Omental fat pad (tissue), 4 donors: ENCODE results near the gene SLC4A5. TPM values are rescaled to one million over a fixed set of nuclear protein-coding genes. Genes with fewer than 3 reads are reported as not detected.
"Not testable (repeated sequence)": the region's sequence is repeated elsewhere in the genome, so short reads cannot be mapped to it uniquely, and the experiment has no call there.

Experiments used
- ATAC-seq: fragments of 150-250 bp; one replicate; pipeline ENCODE4 v1.9.1; 2016; ENCODE audit warnings: mild to moderate bottlenecking, moderate library complexity; ENCODE audit not compliant: low FRiP score
- DNase-seq: peaks from one replicate; pipeline ENCODE4 v3.0.0-alpha.2; 2019; ENCODE audit warnings: low spot score
- total RNA-seq, 4 donors: library from RNA; depleted of rRNA; stranded (reverse); fragments of >200 nt; gene quantifications; one replicate each; pipeline ENCODE4 v1.1.0, GENCODE V29; 2016
- TF ChIP-seq, protein P1 (sequence below), 3 donors: fragments of 450-650 bp; IDR thresholded peaks; one replicate each; pipeline ENCODE4 v1.5.1; 2016 to 2017; ENCODE audit warnings: antibody characterized with exemption in 3 of 3, mild to moderate bottlenecking in 3 of 3, moderate library complexity in 2 of 3

SLC4A5 gene
- total RNA-seq, 4 donors from 2014 or later: 1.2 to 3.0 (median 1.6) TPM

GRCh38 chr2:74347742-74348141, 4.5 kb upstream of the SLC4A5 start:
- ATAC-seq (no peak), DNase-seq (no peak)
- TF ChIP-seq, protein P1, sequence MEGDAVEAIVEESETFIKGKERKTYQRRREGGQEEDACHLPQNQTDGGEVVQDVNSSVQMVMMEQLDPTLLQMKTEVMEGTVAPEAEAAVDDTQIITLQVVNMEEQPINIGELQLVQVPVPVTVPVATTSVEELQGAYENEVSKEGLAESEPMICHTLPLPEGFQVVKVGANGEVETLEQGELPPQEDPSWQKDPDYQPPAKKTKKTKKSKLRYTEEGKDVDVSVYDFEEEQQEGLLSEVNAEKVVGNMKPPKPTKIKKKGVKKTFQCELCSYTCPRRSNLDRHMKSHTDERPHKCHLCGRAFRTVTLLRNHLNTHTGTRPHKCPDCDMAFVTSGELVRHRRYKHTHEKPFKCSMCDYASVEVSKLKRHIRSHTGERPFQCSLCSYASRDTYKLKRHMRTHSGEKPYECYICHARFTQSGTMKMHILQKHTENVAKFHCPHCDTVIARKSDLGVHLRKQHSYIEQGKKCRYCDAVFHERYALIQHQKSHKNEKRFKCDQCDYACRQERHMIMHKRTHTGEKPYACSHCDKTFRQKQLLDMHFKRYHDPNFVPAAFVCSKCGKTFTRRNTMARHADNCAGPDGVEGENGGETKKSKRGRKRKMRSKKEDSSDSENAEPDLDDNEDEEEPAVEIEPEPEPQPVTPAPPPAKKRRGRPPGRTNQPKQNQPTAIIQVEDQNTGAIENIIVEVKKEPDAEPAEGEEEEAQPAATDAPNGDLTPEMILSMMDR (IDR thresholded peaks at IDR 0.05): no peak

DNA sequence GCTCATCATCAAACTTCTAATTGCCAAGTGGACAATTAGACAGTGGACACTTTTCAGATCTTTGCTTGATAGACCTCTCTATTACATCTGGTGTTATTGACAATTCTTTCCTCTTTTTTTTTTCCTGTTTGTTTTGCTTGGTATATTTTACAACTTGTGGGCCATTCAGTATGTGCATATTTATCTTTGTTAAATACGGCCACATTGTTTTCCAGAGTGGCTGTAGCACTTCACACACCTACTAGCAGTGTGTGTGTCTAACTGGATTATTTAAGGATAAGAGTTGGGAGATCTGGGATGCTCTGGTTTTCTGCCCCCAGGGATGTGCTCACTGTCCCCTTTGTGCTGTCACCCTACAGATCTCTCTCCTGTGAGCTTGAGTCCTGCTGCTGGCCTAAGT, 4.1 kb upstream of the SLC4A5 start:
- DNase-seq: no peak
- no peak for ATAC-seq
- TF ChIP-seq, protein P1 (IDR thresholded peaks at IDR 0.05): no peak

DNA sequence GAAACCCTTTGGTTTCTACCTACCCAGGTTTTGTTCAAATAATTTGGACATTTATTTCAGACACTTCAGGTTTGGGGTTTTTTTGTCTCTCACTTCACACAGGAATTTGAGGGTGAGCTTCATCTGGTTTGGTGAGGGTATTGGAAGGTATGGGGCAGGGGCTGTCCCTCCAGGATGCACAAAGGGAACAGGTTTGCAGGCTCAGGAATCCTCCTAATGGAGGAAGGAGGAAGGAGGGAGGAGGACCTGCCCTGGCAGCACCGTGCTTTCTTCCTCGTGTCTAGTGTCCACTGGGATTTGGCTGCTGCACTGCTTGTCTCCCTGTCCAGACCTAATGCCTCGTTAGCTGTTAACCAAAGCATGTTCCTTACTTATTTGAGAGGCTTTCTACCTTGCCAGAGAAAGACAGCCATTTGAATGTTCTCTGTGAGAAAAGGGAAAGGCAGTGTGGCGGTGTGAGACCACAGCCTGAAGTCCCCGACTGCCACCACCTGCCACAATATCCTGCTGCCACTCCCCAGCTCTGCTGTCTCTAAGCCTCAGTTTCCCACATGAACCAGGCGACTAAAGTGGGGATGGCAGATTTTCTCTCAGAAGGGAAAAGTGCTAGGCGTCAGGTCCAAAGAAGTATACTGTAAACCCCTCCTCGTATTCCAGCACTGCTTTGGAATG, 2.2 kb upstream of the SLC4A5 start:
- ATAC-seq (no peak), DNase-seq (no peak)
- TF ChIP-seq, protein P1 (IDR thresholded peaks at IDR 0.05): no peak

GRCh38 chr2:74336227-74336626, 7.0 kb downstream of the SLC4A5 start:
- DNase-seq, ATAC-seq: not testable (repeated sequence)

- peak; percentile 80 for ATAC-seq
- DNase-seq: peak; percentile 60
- TF ChIP-seq, protein P1 (IDR thresholded peaks at IDR 0.05): peak in 2 of 3 donors; percentile 23 to 57
Measured at GRCh38 chr2:74334931-74335333, 8.3 kb downstream of the SLC4A5 start.

- no peak for DNase-seq
Measured at GRCh38 chr2:74333896-74334586, 9.2 kb downstream of the SLC4A5 start.

GRCh38 chr2:74333175-74333574, 10.0 kb downstream of the SLC4A5 start:
- ATAC-seq: no peak
- no peak for DNase-seq
- TF ChIP-seq, protein P1 (IDR thresholded peaks at IDR 0.05): no peak

More at GRCh38 chr2:74333896-74334586, 9.2 kb downstream of the SLC4A5 start:
- TF ChIP-seq, protein P1 (IDR thresholded peaks at IDR 0.05): no peak
- ATAC-seq: no peak
